HUES48 (cell line): ENCODE measurements around the gene NPB.

Experiments used
- H3K27ac ChIP-seq: one replicate; pipeline ENCODE4 v1.7.0; 2013; ENCODE audit warnings: low read depth, low read length, inconsistent platforms
- H3K27me3 ChIP-seq: 2 replicates; pipeline ENCODE4 v1.6.1; 2013; ENCODE audit warnings: mild to moderate bottlenecking, low read length; ENCODE audit not compliant: control insufficient read depth, insufficient read depth
- H3K36me3 ChIP-seq: 2 replicates; pipeline ENCODE4 v1.6.1; 2013; ENCODE audit warnings: low read length; ENCODE audit not compliant: control insufficient read depth, insufficient read depth
- H3K4me1 ChIP-seq: 2 replicates; pipeline ENCODE4 v1.6.1; 2013; ENCODE audit warnings: mild to moderate bottlenecking, low read length; ENCODE audit not compliant: control insufficient read depth, insufficient read depth
- H3K4me3 ChIP-seq: 2 replicates; pipeline ENCODE4 v1.5.1; 2013; ENCODE audit warnings: mild to moderate bottlenecking, low read depth, low read length
- H3K9ac ChIP-seq: 2 replicates; pipeline ENCODE4 v1.6.1; 2013; ENCODE audit warnings: mild to moderate bottlenecking, low read depth, low read length, moderate library complexity
- H3K9me3 ChIP-seq: 2 replicates; pipeline ENCODE4 v1.6.1; 2013; ENCODE audit warnings: low read length; ENCODE audit not compliant: control insufficient read depth, insufficient read depth

NPB gene

GRCh38 chr17:81909231-81909630, 7.2 kb downstream of the NPB start:
- H3K9me3 ChIP-seq: no peaks in the 10 kb centered on the region
- H3K4me3 ChIP-seq: no peak overlapping the region
- H3K36me3 ChIP-seq: peaks cover 30% of the 10 kb centered on the region
- H3K9ac ChIP-seq: no peak overlapping the region
- no peak overlapping the region for H3K27ac ChIP-seq
- 0 out of 2 replicates have a peak, but pooled peaks cover 4% of the 10 kb centered on the region for H3K4me1 ChIP-seq
- H3K27me3 ChIP-seq: no peaks in the 10 kb centered on the region

GRCh38 chr17:81909966-81910839, 8.2 kb downstream of the NPB start:
- Histone ChIP-seq H3K27ac (peak overlapping the region; percentile 59), H3K9ac (no peak overlapping the region), H3K4me1 (0 out of 2 replicates have a peak, but pooled peaks cover 4% of the 10 kb centered on the region), H3K4me3 (peak overlapping the region; percentile 86), H3K9me3 (no peaks in the 10 kb centered on the region), H3K36me3 (peaks cover 39% of the 10 kb centered on the region), H3K27me3 (no peaks in the 10 kb centered on the region)

- H3K27ac ChIP-seq: peak overlapping the region; percentile 59
- peaks cover 45% of the 10 kb centered on the region for H3K36me3 ChIP-seq
Measured at GRCh38 chr17:81910840-81911276, 8.8 kb downstream of the NPB start.

GRCh38 chr17:81911277-81911961, 9.4 kb downstream of the NPB start, which contains the start of gene PCYT2:
PCYT2 (minus strand) TSS chr17:81911399; CDS start chr17:81911355, 44 bp downstream.
- Histone ChIP-seq H3K9me3 (no peaks in the 10 kb centered on the region), H3K36me3 (peaks cover 48% of the 10 kb centered on the region), H3K27me3 (no peaks in the 10 kb centered on the region), H3K4me3 (peak within 1 kb of the TSS; percentile 86), H3K4me1 (0 out of 2 replicates have a peak, but pooled peaks cover 4% of the 10 kb centered on the region), H3K27ac (peak within 1 kb of the TSS; percentile 59), H3K9ac (no peak within 1 kb of the TSS; the same call in 1 of the 2 replicates)

More at GRCh38 chr17:81910840-81911276, 8.8 kb downstream of the NPB start:
- Histone ChIP-seq H3K4me3 (peak overlapping the region; percentile 86), H3K9ac (no peak overlapping the region; the same call in 1 of the 2 replicates), H3K27me3 (no peaks in the 10 kb centered on the region), H3K9me3 (no peaks in the 10 kb centered on the region), H3K4me1 (0 out of 2 replicates have a peak, but pooled peaks cover 4% of the 10 kb centered on the region)

GRCh38 chr17:81911969-81912368, 9.9 kb downstream of the NPB start:
- Histone ChIP-seq H3K27ac (peak overlapping the region; percentile 35), H3K4me1 (peaks cover 8% of the 10 kb centered on the region), H3K4me3 (peak overlapping the region; percentile 51; the same call in 1 of the 2 replicates), H3K9me3 (no peaks in the 10 kb centered on the region), H3K36me3 (peaks cover 48% of the 10 kb centered on the region), H3K9ac (no peak overlapping the region), H3K27me3 (no peaks in the 10 kb centered on the region)

GRCh38 chr17:81912441-81913309, 10.6 kb downstream of the NPB start:
- Histone ChIP-seq H3K9me3 (no peaks in the 10 kb centered on the region), H3K4me3 (no peak overlapping the region), H3K27ac (no peak overlapping the region), H3K9ac (no peak overlapping the region), H3K27me3 (no peaks in the 10 kb centered on the region), H3K4me1 (peaks cover 11% of the 10 kb centered on the region), H3K36me3 (peaks cover 48% of the 10 kb centered on the region)

GRCh38 chr17:81913394-81914102, 11.5 kb downstream of the NPB start:
- H3K27ac ChIP-seq: no peak overlapping the region
- no peak overlapping the region for H3K4me3 ChIP-seq
- H3K9ac ChIP-seq: no peak overlapping the region
- H3K9me3 ChIP-seq: no peaks in the 10 kb centered on the region
- no peaks in the 10 kb centered on the region for H3K27me3 ChIP-seq
- peaks cover 11% of the 10 kb centered on the region for H3K4me1 ChIP-seq
- H3K36me3 ChIP-seq: peaks cover 41% of the 10 kb centered on the region

GRCh38 chr17:81914103-81914850, 12.2 kb downstream of the NPB start:
- Histone ChIP-seq H3K27me3 (no peaks in the 10 kb centered on the region), H3K4me1 (peaks cover 11% of the 10 kb centered on the region), H3K4me3 (no peak overlapping the region), H3K36me3 (peaks cover 43% of the 10 kb centered on the region), H3K9me3 (no peaks in the 10 kb centered on the region), H3K9ac (no peak overlapping the region), H3K27ac (no peak overlapping the region)

- Histone ChIP-seq H3K4me1 (peaks cover 7% of the 10 kb centered on the region), H3K27ac (no peak overlapping the region), H3K36me3 (peaks cover 54% of the 10 kb centered on the region), H3K9ac (no peak overlapping the region), H3K4me3 (no peak overlapping the region), H3K9me3 (no peaks in the 10 kb centered on the region), H3K27me3 (no peaks in the 10 kb centered on the region)
Measured at GRCh38 chr17:81915331-81915730, 13.3 kb downstream of the NPB start.
